GM23338 (cell line): ENCODE data around the gene SLC38A8. TPM values are rescaled to one million over a fixed set of nuclear protein-coding genes. Genes with fewer than 3 reads are reported as not detected.

ENCODE experiments used
- ATAC-seq: fragments of 200-7000 bp; cut with Tn5 transposase; 3 replicates; pipeline ENCODE4 v1.9.1; 2020
- DNase-seq: peaks from one replicate; pipeline ENCODE4 v3.0.0-alpha.2; 2015; ENCODE audit warnings: low spot score
- H2AFZ ChIP-seq: fragments of 200-600 bp; sonication (generic); 2 replicates; pipeline ENCODE4 v1.8.0; 2016; ENCODE audit warnings: antibody characterized with exemption, mild to moderate bottlenecking, moderate library complexity
- H3F3A ChIP-seq: fragments of 200-600 bp; sonication (generic); replicated peaks from 2 replicates; pipeline ENCODE4 v1.8.0; 2017; ENCODE audit warnings: antibody characterized with exemption, mixed run types, low read depth
- H3K27ac ChIP-seq: fragments of 200-600 bp; sonication (generic); 2 replicates; pipeline ENCODE4 v1.6.1; 2016; ENCODE audit warnings: low read depth
- H3K27me3 ChIP-seq: fragments of 200-600 bp; sonication (generic); 2 replicates; pipeline ENCODE4 v1.8.0; 2016; ENCODE audit warnings: mild to moderate bottlenecking, mixed run types, moderate library complexity; ENCODE audit not compliant: insufficient read depth
- H3K36me3 ChIP-seq: fragments of 200-600 bp; sonication (generic); 2 replicates; pipeline ENCODE4 v1.8.0; 2016; ENCODE audit warnings: mild to moderate bottlenecking; ENCODE audit not compliant: insufficient read depth
- H3K4me1 ChIP-seq: fragments of 200-600 bp; sonication (generic); 2 replicates; pipeline ENCODE4 v1.8.0; 2016; ENCODE audit warnings: mild to moderate bottlenecking, moderate library complexity; ENCODE audit not compliant: insufficient read depth
- H3K4me2 ChIP-seq: fragments of 200-600 bp; sonication (generic); 2 replicates; pipeline ENCODE4 v1.7.1; 2017; ENCODE audit warnings: mixed run types
- H3K4me3 ChIP-seq: fragments of 200-600 bp; sonication (generic); 2 replicates; pipeline ENCODE4 v1.6.1; 2016; ENCODE audit warnings: mixed run types
- H3K79me2 ChIP-seq: fragments of 200-600 bp; sonication (generic); replicated peaks from 2 replicates; pipeline ENCODE4 v1.8.0; 2017; ENCODE audit warnings: mild to moderate bottlenecking; ENCODE audit not compliant: insufficient read depth
- H3K9me2 ChIP-seq: fragments of 200-600 bp; sonication (generic); 2 replicates; pipeline ENCODE4 v1.8.0; 2017; ENCODE audit not compliant: insufficient read depth
- H4K20me1 ChIP-seq: fragments of 200-600 bp; sonication (generic); replicated peaks from 2 replicates; pipeline ENCODE4 v1.8.0; 2017; ENCODE audit warnings: mild to moderate bottlenecking; ENCODE audit not compliant: insufficient read depth
- H3K27ac Mint-ChIP-seq: 2 replicates; pipeline ENCODE4 v1.8.0; 2020; ENCODE audit warnings: inconsistent platforms, mild to moderate bottlenecking, moderate library complexity, mixed read lengths
- H3K27me3 Mint-ChIP-seq: 3 replicates; pipeline ENCODE4 v1.8.0; 2022; ENCODE audit warnings: low read depth, mild to moderate bottlenecking, moderate library complexity, mixed read lengths, inconsistent platforms; ENCODE audit not compliant: insufficient read depth, poor library complexity
- H3K36me3 Mint-ChIP-seq: 3 replicates; pipeline ENCODE4 v1.8.0; 2021; ENCODE audit warnings: low read depth, mild to moderate bottlenecking, inconsistent platforms, moderate library complexity, mixed read lengths
- H3K4me1 Mint-ChIP-seq: 3 replicates; pipeline ENCODE4 v1.8.0; 2020; ENCODE audit warnings: mild to moderate bottlenecking, inconsistent platforms, mixed read lengths
- H3K4me3 Mint-ChIP-seq: 3 replicates; pipeline ENCODE4 v1.8.0; 2021; ENCODE audit warnings: moderate library complexity, mild to moderate bottlenecking, inconsistent platforms, mixed read lengths
- H3K9me3 Mint-ChIP-seq: 3 replicates; pipeline ENCODE4 v1.8.0; 2020; ENCODE audit warnings: moderate library complexity, mild to moderate bottlenecking, inconsistent platforms, mixed read lengths
- NANOG ChIP-seq: IDR thresholded peaks from 2 replicates; pipeline ENCODE4 v1.6.1; 2016; ENCODE audit warnings: antibody characterized with exemption, borderline replicate concordance
- POLR2AphosphoS5 ChIP-seq: IDR thresholded peaks from 2 replicates; pipeline ENCODE4 v1.6.1; 2016; ENCODE audit warnings: antibody characterized with exemption, low read depth
- ZNF114 ChIP-seq: fragments of 250-450 bp; sonication (Bioruptor Pico); IDR thresholded peaks from 2 replicates; pipeline ENCODE4 v1.5.0; 2020; ENCODE audit warnings: mild to moderate bottlenecking, moderate library complexity
- ZNF331 ChIP-seq: fragments of 250-450 bp; sonication (Bioruptor Pico); IDR thresholded peaks from 2 replicates; pipeline ENCODE4 v1.5.0; 2020; ENCODE audit warnings: low read depth, mild to moderate bottlenecking, moderate library complexity
- polyA plus RNA-seq: library from polyadenylated mRNA; unstranded; fragments of >200 nt; fragmentation: Nextera tagmentation; extraction: Ambion mirVana; gene quantifications from 2 replicates; pipeline ENCODE4 v1.2.1, GENCODE V29; 2016
- total RNA-seq: library from RNA; depleted of rRNA; stranded (reverse); fragments of >200 nt; shearing (Covaris generic); gene quantifications from 2 replicates; pipeline ENCODE4 v1.2.3, GENCODE V29; 2014
- TF ChIP-seq, protein P1 (sequence below), 2 experiments: fragments of 200-600 bp in 1 of 2; sonication (generic) in 1 of 2; conservative IDR thresholded peaks; 2 replicates each; pipeline versions ENCODE4 v1.5.1 to v1.6.1; 2016 to 2017; ENCODE audit warnings: antibody characterized with exemption in 2 of 2, low read depth in 2 of 2, mild to moderate bottlenecking in 2 of 2, moderate library complexity in 1 of 2
- TF ChIP-seq, protein P2 (sequence below): IDR thresholded peaks from one replicate; pipeline ENCODE4 v1.6.1; 2018; ENCODE audit warnings: antibody characterized with exemption; ENCODE audit not compliant: unreplicated experiment

The SLC38A8 gene
- total and polyA plus RNA-seq, 2 experiments from 2014 or later, result not detected

DNA sequence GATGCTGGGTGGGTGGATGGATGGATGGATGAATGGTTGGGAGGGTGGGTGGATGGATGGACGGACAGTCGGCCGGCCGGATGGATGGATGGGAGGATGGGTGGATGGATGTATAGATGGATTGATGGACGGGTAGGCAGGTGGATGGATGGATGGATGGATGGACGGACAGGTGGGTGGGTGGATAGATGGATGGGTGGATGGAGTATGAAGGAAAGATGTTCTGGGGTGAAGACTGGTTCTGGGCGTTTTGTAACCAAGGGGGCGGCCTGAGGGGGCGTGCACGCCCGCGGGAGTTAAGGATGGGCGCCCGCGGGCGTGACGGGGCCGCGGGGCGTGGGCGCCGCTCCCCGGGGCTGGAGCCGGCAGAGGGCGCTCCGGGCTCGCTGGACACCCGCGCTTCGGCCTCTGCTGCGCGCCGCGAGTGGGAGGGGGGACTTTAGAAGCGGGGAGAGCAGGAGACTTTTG, 74.7 kb downstream of the SLC38A8 start, which contains the start of gene NECAB2:
Gene NECAB2 (plus strand): TSS at position 407 of the 468 bp plus-strand sequence. CDS start 405 bp downstream, outside the sequence.
- Histone ChIP-seq H3F3A (no peaks in the 10 kb centered on the region), H3K27me3 (peaks cover 13% of the 10 kb centered on the region), H3K4me3 (peak within 1 kb of the TSS; percentile 68), H3K4me2 (peak within 1 kb of the TSS; percentile 88), H2AFZ (peak within 1 kb of the TSS; percentile 84; the same call in 1 of the 2 replicates), H3K9me2 (no peaks in the 10 kb centered on the region), H4K20me1 (no peaks in the 10 kb centered on the region), H3K4me1 (no peaks in the 10 kb centered on the region; the same call in 1 of the 2 replicates), H3K79me2 (no peaks in the 10 kb centered on the region), H3K36me3 (no peaks in the 10 kb centered on the region), H3K27ac (no peak within 1 kb of the TSS)
- Mint-ChIP-seq H3K27ac (no peak within 1 kb of the TSS), H3K4me1 (peaks cover 9% of the 10 kb centered on the region), H3K4me3 (peak within 1 kb of the TSS; percentile 77), H3K36me3 (no peaks in the 10 kb centered on the region), H3K27me3 (peaks cover 20% of the 10 kb centered on the region), H3K9me3 (peaks cover 3% of the 10 kb centered on the region; the same call in 2 of the 3 replicates)
- ATAC-seq, result peak; percentile 16; the same call in 2 of the 3 replicates
- DNase-seq, result peak; percentile 56
- TF ChIP-seq, protein P1, sequence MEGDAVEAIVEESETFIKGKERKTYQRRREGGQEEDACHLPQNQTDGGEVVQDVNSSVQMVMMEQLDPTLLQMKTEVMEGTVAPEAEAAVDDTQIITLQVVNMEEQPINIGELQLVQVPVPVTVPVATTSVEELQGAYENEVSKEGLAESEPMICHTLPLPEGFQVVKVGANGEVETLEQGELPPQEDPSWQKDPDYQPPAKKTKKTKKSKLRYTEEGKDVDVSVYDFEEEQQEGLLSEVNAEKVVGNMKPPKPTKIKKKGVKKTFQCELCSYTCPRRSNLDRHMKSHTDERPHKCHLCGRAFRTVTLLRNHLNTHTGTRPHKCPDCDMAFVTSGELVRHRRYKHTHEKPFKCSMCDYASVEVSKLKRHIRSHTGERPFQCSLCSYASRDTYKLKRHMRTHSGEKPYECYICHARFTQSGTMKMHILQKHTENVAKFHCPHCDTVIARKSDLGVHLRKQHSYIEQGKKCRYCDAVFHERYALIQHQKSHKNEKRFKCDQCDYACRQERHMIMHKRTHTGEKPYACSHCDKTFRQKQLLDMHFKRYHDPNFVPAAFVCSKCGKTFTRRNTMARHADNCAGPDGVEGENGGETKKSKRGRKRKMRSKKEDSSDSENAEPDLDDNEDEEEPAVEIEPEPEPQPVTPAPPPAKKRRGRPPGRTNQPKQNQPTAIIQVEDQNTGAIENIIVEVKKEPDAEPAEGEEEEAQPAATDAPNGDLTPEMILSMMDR (conservative IDR thresholded peaks at IDR 0.05; ENCODE audit: low read depth in 2 of 2), result peak; percentile 52 to 68
- TF ChIP-seq, protein P2, sequence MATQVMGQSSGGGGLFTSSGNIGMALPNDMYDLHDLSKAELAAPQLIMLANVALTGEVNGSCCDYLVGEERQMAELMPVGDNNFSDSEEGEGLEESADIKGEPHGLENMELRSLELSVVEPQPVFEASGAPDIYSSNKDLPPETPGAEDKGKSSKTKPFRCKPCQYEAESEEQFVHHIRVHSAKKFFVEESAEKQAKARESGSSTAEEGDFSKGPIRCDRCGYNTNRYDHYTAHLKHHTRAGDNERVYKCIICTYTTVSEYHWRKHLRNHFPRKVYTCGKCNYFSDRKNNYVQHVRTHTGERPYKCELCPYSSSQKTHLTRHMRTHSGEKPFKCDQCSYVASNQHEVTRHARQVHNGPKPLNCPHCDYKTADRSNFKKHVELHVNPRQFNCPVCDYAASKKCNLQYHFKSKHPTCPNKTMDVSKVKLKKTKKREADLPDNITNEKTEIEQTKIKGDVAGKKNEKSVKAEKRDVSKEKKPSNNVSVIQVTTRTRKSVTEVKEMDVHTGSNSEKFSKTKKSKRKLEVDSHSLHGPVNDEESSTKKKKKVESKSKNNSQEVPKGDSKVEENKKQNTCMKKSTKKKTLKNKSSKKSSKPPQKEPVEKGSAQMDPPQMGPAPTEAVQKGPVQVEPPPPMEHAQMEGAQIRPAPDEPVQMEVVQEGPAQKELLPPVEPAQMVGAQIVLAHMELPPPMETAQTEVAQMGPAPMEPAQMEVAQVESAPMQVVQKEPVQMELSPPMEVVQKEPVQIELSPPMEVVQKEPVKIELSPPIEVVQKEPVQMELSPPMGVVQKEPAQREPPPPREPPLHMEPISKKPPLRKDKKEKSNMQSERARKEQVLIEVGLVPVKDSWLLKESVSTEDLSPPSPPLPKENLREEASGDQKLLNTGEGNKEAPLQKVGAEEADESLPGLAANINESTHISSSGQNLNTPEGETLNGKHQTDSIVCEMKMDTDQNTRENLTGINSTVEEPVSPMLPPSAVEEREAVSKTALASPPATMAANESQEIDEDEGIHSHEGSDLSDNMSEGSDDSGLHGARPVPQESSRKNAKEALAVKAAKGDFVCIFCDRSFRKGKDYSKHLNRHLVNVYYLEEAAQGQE, result no peak

DNA sequence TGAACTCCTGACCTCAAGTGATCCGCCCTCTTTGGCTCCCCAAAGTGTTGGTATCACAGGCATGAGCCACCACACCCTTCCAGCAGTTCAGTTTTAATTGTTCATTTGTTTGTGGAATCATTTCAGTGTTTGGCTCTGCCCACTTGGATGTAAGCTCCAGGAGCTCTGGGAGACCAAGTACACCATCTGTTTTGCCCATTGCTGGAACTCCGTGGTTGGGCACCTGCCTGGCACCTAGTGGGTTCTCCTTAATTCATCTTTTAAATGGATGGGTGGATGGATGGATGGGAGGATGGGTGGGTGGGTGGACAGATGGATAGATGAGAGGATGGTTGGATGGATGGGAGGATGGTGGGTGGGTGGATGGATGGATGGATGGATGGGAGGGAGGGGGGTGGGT, 75.5 kb downstream of the SLC38A8 start:
- Histone ChIP-seq H3K36me3 (no peaks in the 10 kb centered on the region), H3K9me2 (no peaks in the 10 kb centered on the region), H3F3A (no peaks in the 10 kb centered on the region), H3K79me2 (no peaks in the 10 kb centered on the region), H3K4me3 (no peak overlapping the region), H3K27me3 (peaks cover 13% of the 10 kb centered on the region), H3K4me2 (no peak overlapping the region), H3K27ac (no peak overlapping the region), H4K20me1 (no peaks in the 10 kb centered on the region), H2AFZ (no peak overlapping the region), H3K4me1 (no peaks in the 10 kb centered on the region; the same call in 1 of the 2 replicates)
- Mint-ChIP-seq H3K9me3 (peaks cover 3% of the 10 kb centered on the region; the same call in 2 of the 3 replicates), H3K36me3 (no peaks in the 10 kb centered on the region), H3K27ac (no peak overlapping the region), H3K27me3 (peaks cover 20% of the 10 kb centered on the region), H3K4me3 (0 out of 3 replicates have a peak overlapping the region, but pooled peaks have one; percentile 17), H3K4me1 (peaks cover 9% of the 10 kb centered on the region)
- DNase-seq (no peak), ATAC-seq (no peak)
- TF ChIP-seq NANOG, result no peak
- TF ChIP-seq, protein P2, result no peak
- TF ChIP-seq ZNF114 (CRISPR knock-in tag), result no peak
- TF ChIP-seq ZNF331 (CRISPR knock-in tag), result no peak
- TF ChIP-seq POLR2AphosphoS5, result no peak
